GM23338 (cell line): ENCODE results near the gene GRIA4. TPM values are rescaled to one million over a fixed set of nuclear protein-coding genes. Genes with fewer than 3 reads are reported as not detected.

Source experiments
- ATAC-seq: fragments of 200-7000 bp; cut with Tn5 transposase; 3 replicates; pipeline ENCODE4 v1.9.1; 2020
- DNase-seq: peaks from one replicate; pipeline ENCODE4 v3.0.0-alpha.2; 2015; ENCODE audit warnings: low spot score
- H2AFZ ChIP-seq: fragments of 200-600 bp; sonication (generic); 2 replicates; pipeline ENCODE4 v1.8.0; 2016; ENCODE audit warnings: antibody characterized with exemption, mild to moderate bottlenecking, moderate library complexity
- H3F3A ChIP-seq: fragments of 200-600 bp; sonication (generic); replicated peaks from 2 replicates; pipeline ENCODE4 v1.8.0; 2017; ENCODE audit warnings: antibody characterized with exemption, mixed run types, low read depth
- H3K27ac ChIP-seq: fragments of 200-600 bp; sonication (generic); 2 replicates; pipeline ENCODE4 v1.6.1; 2016; ENCODE audit warnings: low read depth
- H3K27me3 ChIP-seq: fragments of 200-600 bp; sonication (generic); 2 replicates; pipeline ENCODE4 v1.8.0; 2016; ENCODE audit warnings: mild to moderate bottlenecking, mixed run types, moderate library complexity; ENCODE audit not compliant: insufficient read depth
- H3K36me3 ChIP-seq: fragments of 200-600 bp; sonication (generic); 2 replicates; pipeline ENCODE4 v1.8.0; 2016; ENCODE audit warnings: mild to moderate bottlenecking; ENCODE audit not compliant: insufficient read depth
- H3K4me1 ChIP-seq: fragments of 200-600 bp; sonication (generic); 2 replicates; pipeline ENCODE4 v1.8.0; 2016; ENCODE audit warnings: mild to moderate bottlenecking, moderate library complexity; ENCODE audit not compliant: insufficient read depth
- H3K4me2 ChIP-seq: fragments of 200-600 bp; sonication (generic); 2 replicates; pipeline ENCODE4 v1.7.1; 2017; ENCODE audit warnings: mixed run types
- H3K4me3 ChIP-seq: fragments of 200-600 bp; sonication (generic); 2 replicates; pipeline ENCODE4 v1.6.1; 2016; ENCODE audit warnings: mixed run types
- H3K79me2 ChIP-seq: fragments of 200-600 bp; sonication (generic); replicated peaks from 2 replicates; pipeline ENCODE4 v1.8.0; 2017; ENCODE audit warnings: mild to moderate bottlenecking; ENCODE audit not compliant: insufficient read depth
- H3K9me2 ChIP-seq: fragments of 200-600 bp; sonication (generic); 2 replicates; pipeline ENCODE4 v1.8.0; 2017; ENCODE audit not compliant: insufficient read depth
- H4K20me1 ChIP-seq: fragments of 200-600 bp; sonication (generic); replicated peaks from 2 replicates; pipeline ENCODE4 v1.8.0; 2017; ENCODE audit warnings: mild to moderate bottlenecking; ENCODE audit not compliant: insufficient read depth
- H3K27ac Mint-ChIP-seq: 2 replicates; pipeline ENCODE4 v1.8.0; 2020; ENCODE audit warnings: inconsistent platforms, mild to moderate bottlenecking, moderate library complexity, mixed read lengths
- H3K27me3 Mint-ChIP-seq: 3 replicates; pipeline ENCODE4 v1.8.0; 2022; ENCODE audit warnings: low read depth, mild to moderate bottlenecking, moderate library complexity, mixed read lengths, inconsistent platforms; ENCODE audit not compliant: insufficient read depth, poor library complexity
- H3K36me3 Mint-ChIP-seq: 3 replicates; pipeline ENCODE4 v1.8.0; 2021; ENCODE audit warnings: low read depth, mild to moderate bottlenecking, inconsistent platforms, moderate library complexity, mixed read lengths
- H3K4me1 Mint-ChIP-seq: 3 replicates; pipeline ENCODE4 v1.8.0; 2020; ENCODE audit warnings: mild to moderate bottlenecking, inconsistent platforms, mixed read lengths
- H3K4me3 Mint-ChIP-seq: 3 replicates; pipeline ENCODE4 v1.8.0; 2021; ENCODE audit warnings: moderate library complexity, mild to moderate bottlenecking, inconsistent platforms, mixed read lengths
- H3K9me3 Mint-ChIP-seq: 3 replicates; pipeline ENCODE4 v1.8.0; 2020; ENCODE audit warnings: moderate library complexity, mild to moderate bottlenecking, inconsistent platforms, mixed read lengths
- CREB1 ChIP-seq: fragments of 250-450 bp; sonication (Bioruptor Pico); IDR thresholded peaks from 2 replicates; pipeline ENCODE4 v1.5.0; 2020; ENCODE audit warnings: low read depth, mild to moderate bottlenecking, moderate library complexity
- EZH2 ChIP-seq: fragments of 200-600 bp; sonication (generic); IDR thresholded peaks from one replicate; pipeline ENCODE4 v1.8.0; 2017; ENCODE audit warnings: antibody characterized with exemption, mild to moderate bottlenecking, low read depth; ENCODE audit not compliant: unreplicated experiment
- EZH2phosphoT487 ChIP-seq: fragments of 200-600 bp; sonication (generic); IDR thresholded peaks from one replicate; pipeline ENCODE4 v1.8.1; 2018; ENCODE audit warnings: antibody characterized with exemption; ENCODE audit not compliant: unreplicated experiment
- JUNB ChIP-seq: IDR thresholded peaks from one replicate; pipeline ENCODE4 v1.6.1; 2016; ENCODE audit warnings: antibody characterized with exemption; ENCODE audit not compliant: unreplicated experiment
- NANOG ChIP-seq: IDR thresholded peaks from 2 replicates; pipeline ENCODE4 v1.6.1; 2016; ENCODE audit warnings: antibody characterized with exemption, borderline replicate concordance
- POLR2AphosphoS5 ChIP-seq: IDR thresholded peaks from 2 replicates; pipeline ENCODE4 v1.6.1; 2016; ENCODE audit warnings: antibody characterized with exemption, low read depth
- STAT1 ChIP-seq: IDR thresholded peaks from one replicate; pipeline ENCODE4 v1.6.1; 2016; ENCODE audit warnings: antibody characterized with exemption; ENCODE audit not compliant: unreplicated experiment
- ZNF114 ChIP-seq: fragments of 250-450 bp; sonication (Bioruptor Pico); IDR thresholded peaks from 2 replicates; pipeline ENCODE4 v1.5.0; 2020; ENCODE audit warnings: mild to moderate bottlenecking, moderate library complexity
- ZNF331 ChIP-seq: fragments of 250-450 bp; sonication (Bioruptor Pico); IDR thresholded peaks from 2 replicates; pipeline ENCODE4 v1.5.0; 2020; ENCODE audit warnings: low read depth, mild to moderate bottlenecking, moderate library complexity
- polyA plus RNA-seq: library from polyadenylated mRNA; unstranded; fragments of >200 nt; fragmentation: Nextera tagmentation; extraction: Ambion mirVana; gene quantifications from 2 replicates; pipeline ENCODE4 v1.2.1, GENCODE V29; 2016
- total RNA-seq: library from RNA; depleted of rRNA; stranded (reverse); fragments of >200 nt; shearing (Covaris generic); gene quantifications from 2 replicates; pipeline ENCODE4 v1.2.3, GENCODE V29; 2014
- TF ChIP-seq, protein P1 (sequence below): IDR thresholded peaks from one replicate; pipeline ENCODE4 v1.6.1; 2018; ENCODE audit warnings: antibody characterized with exemption; ENCODE audit not compliant: unreplicated experiment
- TF ChIP-seq, protein P2 (sequence below): fragments of 250-450 bp; sonication (Bioruptor Pico); IDR thresholded peaks from 2 replicates; pipeline ENCODE4 v1.5.0; 2020; ENCODE audit warnings: mild to moderate bottlenecking, moderate library complexity
- TF ChIP-seq, protein P3 (sequence below), 2 experiments: fragments of 200-600 bp in 1 of 2; sonication (generic) in 1 of 2; conservative IDR thresholded peaks; 2 replicates each; pipeline versions ENCODE4 v1.5.1 to v1.6.1; 2016 to 2017; ENCODE audit warnings: antibody characterized with exemption in 2 of 2, low read depth in 2 of 2, mild to moderate bottlenecking in 2 of 2, moderate library complexity in 1 of 2
- TF ChIP-seq, protein P4 (sequence below): IDR thresholded peaks from 2 replicates; pipeline ENCODE4 v1.6.1; 2016; ENCODE audit warnings: antibody characterized with exemption

The GRIA4 gene
- total and polyA plus RNA-seq, 2 experiments from 2014 or later: 17.8 to 71.1 TPM

DNA sequence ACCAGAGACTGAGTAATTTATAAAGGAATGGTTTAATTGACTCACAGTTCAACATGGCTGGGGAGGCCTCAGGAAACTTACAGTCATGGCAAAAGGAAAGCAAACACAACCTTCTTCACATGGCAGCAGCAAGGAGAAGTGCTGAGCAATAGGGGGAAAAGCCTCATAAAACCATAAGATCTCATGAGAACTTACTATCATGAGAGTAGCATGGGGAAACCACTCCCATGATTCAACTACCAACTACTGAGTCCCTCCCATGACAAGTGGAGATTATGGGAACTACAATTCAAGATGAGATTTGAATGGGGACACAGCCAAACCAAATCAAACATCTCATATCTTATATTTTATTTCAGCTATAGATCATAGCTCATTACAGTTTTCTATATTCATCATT is 33.0 kb downstream of the GRIA4 start:
- Histone ChIP-seq H3K27me3 (no peaks in the 10 kb centered on the region), H3K9me2 (no peaks in the 10 kb centered on the region; the same call in 1 of the 2 replicates), H3K36me3 (no peaks in the 10 kb centered on the region), H3F3A (no peaks in the 10 kb centered on the region), H3K4me1 (no peaks in the 10 kb centered on the region), H2AFZ (no peak overlapping the region), H3K4me2 (no peak overlapping the region), H3K27ac (no peak overlapping the region), H3K4me3 (no peak overlapping the region), H3K79me2 (no peaks in the 10 kb centered on the region), H4K20me1 (no peaks in the 10 kb centered on the region)
- Mint-ChIP-seq H3K4me1 (no peaks in the 10 kb centered on the region), H3K9me3 (peaks cover 14% of the 10 kb centered on the region; the same call in 1 of the 3 replicates), H3K36me3 (peaks cover 23% of the 10 kb centered on the region; the same call in 2 of the 3 replicates), H3K4me3 (no peak overlapping the region), H3K27ac (no peak overlapping the region), H3K27me3 (no peaks in the 10 kb centered on the region)
- TF ChIP-seq, protein P1, sequence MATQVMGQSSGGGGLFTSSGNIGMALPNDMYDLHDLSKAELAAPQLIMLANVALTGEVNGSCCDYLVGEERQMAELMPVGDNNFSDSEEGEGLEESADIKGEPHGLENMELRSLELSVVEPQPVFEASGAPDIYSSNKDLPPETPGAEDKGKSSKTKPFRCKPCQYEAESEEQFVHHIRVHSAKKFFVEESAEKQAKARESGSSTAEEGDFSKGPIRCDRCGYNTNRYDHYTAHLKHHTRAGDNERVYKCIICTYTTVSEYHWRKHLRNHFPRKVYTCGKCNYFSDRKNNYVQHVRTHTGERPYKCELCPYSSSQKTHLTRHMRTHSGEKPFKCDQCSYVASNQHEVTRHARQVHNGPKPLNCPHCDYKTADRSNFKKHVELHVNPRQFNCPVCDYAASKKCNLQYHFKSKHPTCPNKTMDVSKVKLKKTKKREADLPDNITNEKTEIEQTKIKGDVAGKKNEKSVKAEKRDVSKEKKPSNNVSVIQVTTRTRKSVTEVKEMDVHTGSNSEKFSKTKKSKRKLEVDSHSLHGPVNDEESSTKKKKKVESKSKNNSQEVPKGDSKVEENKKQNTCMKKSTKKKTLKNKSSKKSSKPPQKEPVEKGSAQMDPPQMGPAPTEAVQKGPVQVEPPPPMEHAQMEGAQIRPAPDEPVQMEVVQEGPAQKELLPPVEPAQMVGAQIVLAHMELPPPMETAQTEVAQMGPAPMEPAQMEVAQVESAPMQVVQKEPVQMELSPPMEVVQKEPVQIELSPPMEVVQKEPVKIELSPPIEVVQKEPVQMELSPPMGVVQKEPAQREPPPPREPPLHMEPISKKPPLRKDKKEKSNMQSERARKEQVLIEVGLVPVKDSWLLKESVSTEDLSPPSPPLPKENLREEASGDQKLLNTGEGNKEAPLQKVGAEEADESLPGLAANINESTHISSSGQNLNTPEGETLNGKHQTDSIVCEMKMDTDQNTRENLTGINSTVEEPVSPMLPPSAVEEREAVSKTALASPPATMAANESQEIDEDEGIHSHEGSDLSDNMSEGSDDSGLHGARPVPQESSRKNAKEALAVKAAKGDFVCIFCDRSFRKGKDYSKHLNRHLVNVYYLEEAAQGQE: no peak
- no peak for TF ChIP-seq NANOG
- no peak for TF ChIP-seq POLR2AphosphoS5
- no peak for TF ChIP-seq EZH2phosphoT487
- TF ChIP-seq ZNF114 (CRISPR knock-in tag): no peak
- TF ChIP-seq STAT1: no peak
- no peak for TF ChIP-seq JUNB
- no peak for TF ChIP-seq ZNF331 (CRISPR knock-in tag)
- TF ChIP-seq CREB1 (CRISPR knock-in tag): no peak
- no peak for TF ChIP-seq EZH2
- TF ChIP-seq, protein P2, sequence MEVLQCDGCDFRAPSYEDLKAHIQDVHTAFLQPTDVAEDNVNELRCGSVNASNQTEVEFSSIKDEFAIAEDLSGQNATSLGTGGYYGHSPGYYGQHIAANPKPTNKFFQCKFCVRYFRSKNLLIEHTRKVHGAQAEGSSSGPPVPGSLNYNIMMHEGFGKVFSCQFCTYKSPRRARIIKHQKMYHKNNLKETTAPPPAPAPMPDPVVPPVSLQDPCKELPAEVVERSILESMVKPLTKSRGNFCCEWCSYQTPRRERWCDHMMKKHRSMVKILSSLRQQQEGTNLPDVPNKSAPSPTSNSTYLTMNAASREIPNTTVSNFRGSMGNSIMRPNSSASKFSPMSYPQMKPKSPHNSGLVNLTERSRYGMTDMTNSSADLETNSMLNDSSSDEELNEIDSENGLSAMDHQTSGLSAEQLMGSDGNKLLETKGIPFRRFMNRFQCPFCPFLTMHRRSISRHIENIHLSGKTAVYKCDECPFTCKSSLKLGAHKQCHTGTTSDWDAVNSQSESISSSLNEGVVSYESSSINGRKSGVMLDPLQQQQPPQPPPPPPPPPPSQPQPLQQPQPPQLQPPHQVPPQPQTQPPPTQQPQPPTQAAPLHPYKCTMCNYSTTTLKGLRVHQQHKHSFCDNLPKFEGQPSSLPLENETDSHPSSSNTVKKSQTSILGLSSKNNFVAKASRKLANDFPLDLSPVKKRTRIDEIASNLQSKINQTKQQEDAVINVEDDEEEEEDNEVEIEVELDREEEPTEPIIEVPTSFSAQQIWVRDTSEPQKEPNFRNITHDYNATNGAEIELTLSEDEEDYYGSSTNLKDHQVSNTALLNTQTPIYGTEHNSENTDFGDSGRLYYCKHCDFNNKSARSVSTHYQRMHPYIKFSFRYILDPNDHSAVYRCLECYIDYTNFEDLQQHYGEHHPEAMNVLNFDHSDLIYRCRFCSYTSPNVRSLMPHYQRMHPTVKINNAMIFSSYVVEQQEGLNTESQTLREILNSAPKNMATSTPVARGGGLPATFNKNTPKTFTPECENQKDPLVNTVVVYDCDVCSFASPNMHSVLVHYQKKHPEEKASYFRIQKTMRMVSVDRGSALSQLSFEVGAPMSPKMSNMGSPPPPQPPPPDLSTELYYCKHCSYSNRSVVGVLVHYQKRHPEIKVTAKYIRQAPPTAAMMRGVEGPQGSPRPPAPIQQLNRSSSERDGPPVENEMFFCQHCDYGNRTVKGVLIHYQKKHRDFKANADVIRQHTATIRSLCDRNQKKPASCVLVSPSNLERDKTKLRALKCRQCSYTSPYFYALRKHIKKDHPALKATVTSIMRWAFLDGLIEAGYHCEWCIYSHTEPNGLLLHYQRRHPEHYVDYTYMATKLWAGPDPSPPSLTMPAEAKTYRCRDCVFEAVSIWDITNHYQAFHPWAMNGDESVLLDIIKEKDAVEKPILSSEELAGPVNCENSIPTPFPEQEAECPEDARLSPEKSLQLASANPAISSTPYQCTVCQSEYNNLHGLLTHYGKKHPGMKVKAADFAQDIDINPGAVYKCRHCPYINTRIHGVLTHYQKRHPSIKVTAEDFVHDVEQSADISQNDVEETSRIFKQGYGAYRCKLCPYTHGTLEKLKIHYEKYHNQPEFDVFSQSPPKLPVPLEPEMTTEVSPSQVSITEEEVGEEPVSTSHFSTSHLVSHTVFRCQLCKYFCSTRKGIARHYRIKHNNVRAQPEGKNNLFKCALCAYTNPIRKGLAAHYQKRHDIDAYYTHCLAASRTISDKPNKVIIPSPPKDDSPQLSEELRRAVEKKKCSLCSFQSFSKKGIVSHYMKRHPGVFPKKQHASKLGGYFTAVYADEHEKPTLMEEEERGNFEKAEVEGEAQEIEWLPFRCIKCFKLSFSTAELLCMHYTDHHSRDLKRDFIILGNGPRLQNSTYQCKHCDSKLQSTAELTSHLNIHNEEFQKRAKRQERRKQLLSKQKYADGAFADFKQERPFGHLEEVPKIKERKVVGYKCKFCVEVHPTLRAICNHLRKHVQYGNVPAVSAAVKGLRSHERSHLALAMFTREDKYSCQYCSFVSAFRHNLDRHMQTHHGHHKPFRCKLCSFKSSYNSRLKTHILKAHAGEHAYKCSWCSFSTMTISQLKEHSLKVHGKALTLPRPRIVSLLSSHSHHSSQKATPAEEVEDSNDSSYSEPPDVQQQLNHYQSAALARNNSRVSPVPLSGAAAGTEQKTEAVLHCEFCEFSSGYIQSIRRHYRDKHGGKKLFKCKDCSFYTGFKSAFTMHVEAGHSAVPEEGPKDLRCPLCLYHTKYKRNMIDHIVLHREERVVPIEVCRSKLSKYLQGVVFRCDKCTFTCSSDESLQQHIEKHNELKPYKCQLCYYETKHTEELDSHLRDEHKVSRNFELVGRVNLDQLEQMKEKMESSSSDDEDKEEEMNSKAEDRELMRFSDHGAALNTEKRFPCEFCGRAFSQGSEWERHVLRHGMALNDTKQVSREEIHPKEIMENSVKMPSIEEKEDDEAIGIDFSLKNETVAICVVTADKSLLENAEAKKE (CRISPR knock-in tag): no peak
- TF ChIP-seq, protein P3, sequence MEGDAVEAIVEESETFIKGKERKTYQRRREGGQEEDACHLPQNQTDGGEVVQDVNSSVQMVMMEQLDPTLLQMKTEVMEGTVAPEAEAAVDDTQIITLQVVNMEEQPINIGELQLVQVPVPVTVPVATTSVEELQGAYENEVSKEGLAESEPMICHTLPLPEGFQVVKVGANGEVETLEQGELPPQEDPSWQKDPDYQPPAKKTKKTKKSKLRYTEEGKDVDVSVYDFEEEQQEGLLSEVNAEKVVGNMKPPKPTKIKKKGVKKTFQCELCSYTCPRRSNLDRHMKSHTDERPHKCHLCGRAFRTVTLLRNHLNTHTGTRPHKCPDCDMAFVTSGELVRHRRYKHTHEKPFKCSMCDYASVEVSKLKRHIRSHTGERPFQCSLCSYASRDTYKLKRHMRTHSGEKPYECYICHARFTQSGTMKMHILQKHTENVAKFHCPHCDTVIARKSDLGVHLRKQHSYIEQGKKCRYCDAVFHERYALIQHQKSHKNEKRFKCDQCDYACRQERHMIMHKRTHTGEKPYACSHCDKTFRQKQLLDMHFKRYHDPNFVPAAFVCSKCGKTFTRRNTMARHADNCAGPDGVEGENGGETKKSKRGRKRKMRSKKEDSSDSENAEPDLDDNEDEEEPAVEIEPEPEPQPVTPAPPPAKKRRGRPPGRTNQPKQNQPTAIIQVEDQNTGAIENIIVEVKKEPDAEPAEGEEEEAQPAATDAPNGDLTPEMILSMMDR (conservative IDR thresholded peaks at IDR 0.05; ENCODE audit: low read depth in 2 of 2): no peak
- TF ChIP-seq, protein P4, sequence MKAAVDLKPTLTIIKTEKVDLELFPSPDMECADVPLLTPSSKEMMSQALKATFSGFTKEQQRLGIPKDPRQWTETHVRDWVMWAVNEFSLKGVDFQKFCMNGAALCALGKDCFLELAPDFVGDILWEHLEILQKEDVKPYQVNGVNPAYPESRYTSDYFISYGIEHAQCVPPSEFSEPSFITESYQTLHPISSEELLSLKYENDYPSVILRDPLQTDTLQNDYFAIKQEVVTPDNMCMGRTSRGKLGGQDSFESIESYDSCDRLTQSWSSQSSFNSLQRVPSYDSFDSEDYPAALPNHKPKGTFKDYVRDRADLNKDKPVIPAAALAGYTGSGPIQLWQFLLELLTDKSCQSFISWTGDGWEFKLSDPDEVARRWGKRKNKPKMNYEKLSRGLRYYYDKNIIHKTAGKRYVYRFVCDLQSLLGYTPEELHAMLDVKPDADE: no peak
- DNase-seq (no peak), ATAC-seq (no peak)
